ENCODE results near the gene SEC31A. TPM values are rescaled to one million over a fixed set of nuclear protein-coding genes. Genes with fewer than 3 reads are reported as not detected.
A peak's percentile ranks its signal among the peaks of the same experiment; 100 is the strongest.

The SEC31A gene
- total and polyA plus RNA-seq, 2 of the 4 experiments (the other 2 are of a cell fraction) = 278 to 366 TPM

DNA sequence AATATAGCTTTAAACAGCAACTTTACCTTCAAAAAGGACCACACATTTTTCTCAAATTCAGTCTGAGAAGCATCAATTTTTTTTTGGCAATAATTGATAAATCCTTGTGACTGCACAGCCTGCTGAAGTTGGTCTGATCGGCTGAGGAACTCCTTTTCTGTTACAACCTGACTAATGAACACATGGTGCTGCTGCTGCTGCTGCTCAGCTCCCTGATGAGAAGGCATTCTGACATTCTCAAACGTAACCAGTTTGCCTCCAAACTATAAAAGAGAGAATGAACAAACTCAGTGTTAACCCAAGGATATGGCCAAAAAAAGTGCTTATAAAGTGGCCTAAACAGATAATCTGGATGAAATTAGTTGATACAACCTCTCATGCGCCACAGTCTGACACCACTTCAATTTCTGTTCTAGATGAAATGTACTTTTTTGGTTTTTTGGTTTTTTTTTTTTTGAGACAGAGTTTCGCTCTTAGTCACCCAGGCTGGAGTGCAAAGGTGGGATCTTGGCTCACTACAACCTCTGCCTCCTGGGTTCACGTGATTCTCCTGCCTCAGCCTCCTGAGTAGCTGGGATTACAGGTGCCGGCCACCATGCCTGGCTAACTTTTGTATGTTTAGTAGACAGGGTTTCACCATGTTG, 26.5 kb downstream of the SEC31A start:
- H3K56ac ChIP-seq (ENCODE audit: extremely low read depth, insufficient read depth, low read length) = no peak overlapping the region
- peaks cover 2% of the 10 kb centered on the region for H3K4me1 ChIP-seq (ENCODE audit: control insufficient read depth, insufficient read depth, low read length)
- no peak overlapping the region; the same call in 1 of the 2 replicates for H3K14ac ChIP-seq (replicated peaks; ENCODE audit: low read depth, low read length)
- DNase-seq = no peak
- H2BK5ac ChIP-seq (ENCODE audit: low read depth, low read length, poor library complexity, severe bottlenecking) = no peak overlapping the region
- POLR2A ChIA-PET (ENCODE audit: unreplicated experiment) = no interaction called here
- CTCF ChIA-PET = no interaction called here
- H3K4me2 ChIP-seq (ENCODE audit: low read depth, low read length) = no peak overlapping the region
- peaks cover 30 to 50% of the 10 kb centered on the region in 2 experiments for H3K79me1 ChIP-seq (ENCODE audit: low read depth in 1 of 2, low read length in 2 of 2)
- H4K5ac ChIP-seq (ENCODE audit: low read depth, low read length) = no peak overlapping the region
- dilution Hi-C loops (cut with HindIII; ENCODE audit: low sequenced_read_pairs, unreplicated experiment) (no loop called here), in situ Hi-C loops (cut with MboI; ENCODE audit: low sequenced_read_pairs) (no loop called here), intact Hi-C loops (cut with micrococcal nuclease) (no loop called here)
- H3K27me3 ChIP-seq (ENCODE audit: control insufficient read depth, insufficient read depth, low read length) = no peaks in the 10 kb centered on the region
- H2BK15ac ChIP-seq (ENCODE audit: low read depth, low read length) = no peak overlapping the region
- no peaks in the 10 kb centered on the region for H3K9me1 ChIP-seq (ENCODE audit: insufficient read depth, low read length)
- H4K91ac ChIP-seq (ENCODE audit: insufficient read depth, low read depth, low read length) = no peak overlapping the region
- H3K27ac ChIP-seq (ENCODE audit: insufficient read depth, low read length) = peak overlapping the region; percentile 16; the same call in 1 of the 2 replicates
- H2AK5ac ChIP-seq (ENCODE audit: low read depth, low read length) = no peak overlapping the region
- peaks cover 53% of the 10 kb centered on the region for H3K36me3 ChIP-seq (ENCODE audit: control insufficient read depth, insufficient read depth, low read length)
- no peak overlapping the region for H3K23ac ChIP-seq (ENCODE audit: low read depth, low read length)
- H3K9ac ChIP-seq (ENCODE audit: low read depth, low read length) = no peak overlapping the region
- BruUV-seq (replicated peaks) = no TSS peak
- no peak overlapping the region for H3K4ac ChIP-seq (ENCODE audit: low read depth, low read length)
- H2AFZ ChIP-seq (replicated peaks; ENCODE audit: low read length, poor library complexity) = no peak overlapping the region
- H2AK9ac ChIP-seq (replicated peaks; ENCODE audit: low read depth, low read length, poor library complexity) = no peak overlapping the region
- no peak overlapping the region for H2BK20ac ChIP-seq (ENCODE audit: low read depth, low read length)
- H3K4me3 ChIP-seq (ENCODE audit: insufficient read depth, low read depth, low read length) = no peak overlapping the region
- no peak for TF ChIP-seq MAZ (IDR thresholded peaks at IDR 0.05; ENCODE audit: borderline replicate concordance, low read depth, low read length)
- no peak for TF ChIP-seq CTCF (conservative IDR thresholded peaks at IDR 0.05; ENCODE audit: low read depth, low read length)
- TF ChIP-seq BHLHE40 (IDR thresholded peaks at IDR 0.05; ENCODE audit: low read depth, low read length) = no peak
- TF ChIP-seq, protein P1, sequence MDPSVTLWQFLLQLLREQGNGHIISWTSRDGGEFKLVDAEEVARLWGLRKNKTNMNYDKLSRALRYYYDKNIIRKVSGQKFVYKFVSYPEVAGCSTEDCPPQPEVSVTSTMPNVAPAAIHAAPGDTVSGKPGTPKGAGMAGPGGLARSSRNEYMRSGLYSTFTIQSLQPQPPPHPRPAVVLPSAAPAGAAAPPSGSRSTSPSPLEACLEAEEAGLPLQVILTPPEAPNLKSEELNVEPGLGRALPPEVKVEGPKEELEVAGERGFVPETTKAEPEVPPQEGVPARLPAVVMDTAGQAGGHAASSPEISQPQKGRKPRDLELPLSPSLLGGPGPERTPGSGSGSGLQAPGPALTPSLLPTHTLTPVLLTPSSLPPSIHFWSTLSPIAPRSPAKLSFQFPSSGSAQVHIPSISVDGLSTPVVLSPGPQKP (IDR thresholded peaks at IDR 0.05; ENCODE audit: borderline replicate concordance, low read depth, low read length) = no peak
- no peaks in the 10 kb centered on the region for H3K9me3 ChIP-seq (ENCODE audit: control insufficient read depth, insufficient read depth, low read length)
- WGBS, 2 experiments (ENCODE audit: extremely low coverage in 2 of 2, insufficient read length in 1 of 2) = no CpG with 5 or more reads among the region's 6 CpGs
- H4K8ac ChIP-seq (ENCODE audit: low read depth in 2 of 2, low read length in 2 of 2) = no peak overlapping the region
- ATAC-seq (ENCODE audit: low read depth) = no peak
- H4K20me1 ChIP-seq (ENCODE audit: insufficient read depth, low read length) = peaks cover 25% of the 10 kb centered on the region
- no peak overlapping the region for H2BK120ac ChIP-seq (ENCODE audit: low read depth, low read length)
- H3K18ac ChIP-seq (ENCODE audit: low read depth, low read length) = no peak overlapping the region

Data from IMR-90 (cell line).